Measurements from ENCODE around the gene HADHB.
"Not testable (repeated sequence)": the region's sequence is repeated elsewhere in the genome, so short reads cannot be mapped to it uniquely, and the experiment has no call there.

Gene HADHB

GRCh38 chr2:26326514-26326913, 81.8 kb downstream of the HADHB start:
- DNase-seq, result no peak

- DNase-seq, result no peak
Observed at GRCh38 chr2:26327291-26328272, 82.8 kb downstream of the HADHB start.

- not testable (repeated sequence) for DNase-seq
Observed at GRCh38 chr2:26329083-26329482, 84.3 kb downstream of the HADHB start.

- peak in 54 of 58 donors; percentile 2 to 91 (median 66) for DNase-seq
Observed at GRCh38 chr2:26330114-26330549, 85.4 kb downstream of the HADHB start.

- no peak for DNase-seq
Observed at GRCh38 chr2:26330604-26331003, 85.9 kb downstream of the HADHB start.

GRCh38 chr2:26331321-26331720, 86.6 kb downstream of the HADHB start:
- DNase-seq, result not testable (repeated sequence)

GRCh38 chr2:26333293-26333692, 88.6 kb downstream of the HADHB start:
- no peak for DNase-seq

GRCh38 chr2:26335231-26335630, 90.5 kb downstream of the HADHB start:
- no peak for DNase-seq

- DNase-seq, result no peak
Observed at GRCh38 chr2:26336719-26337118, 92.0 kb downstream of the HADHB start.

GRCh38 chr2:26337298-26337697, 92.6 kb downstream of the HADHB start:
- no peak for DNase-seq

All from anterior cingulate cortex (tissue), 58 donors.